Endodermal cell (in vitro differentiated cells): ENCODE results near the gene IFI27. TPM values are rescaled to one million over a fixed set of nuclear protein-coding genes. Genes with fewer than 3 reads are reported as not detected.
A peak's percentile ranks its signal among the peaks of the same experiment; 100 is the strongest.

Experiments used
- DNase-seq: peaks from one replicate; pipeline ENCODE4 v3.0.0-alpha.2; 2017
- H3K27ac ChIP-seq: 2 replicates; pipeline ENCODE4 v1.5.1; 2013; ENCODE audit warnings: mild to moderate bottlenecking, low read depth, low read length, moderate library complexity
- H3K27me3 ChIP-seq: 2 replicates; pipeline ENCODE4 v1.6.1; 2013; ENCODE audit warnings: mild to moderate bottlenecking, low read length, moderate library complexity; ENCODE audit not compliant: insufficient read depth, control insufficient read depth, poor library complexity, severe bottlenecking
- H3K36me3 ChIP-seq: 2 replicates; pipeline ENCODE4 v1.7.0; 2013; ENCODE audit warnings: mild to moderate bottlenecking, low read length, moderate library complexity; ENCODE audit not compliant: control insufficient read depth, insufficient read depth
- H3K4me1 ChIP-seq: one replicate; pipeline ENCODE4 v1.7.0; 2013; ENCODE audit warnings: low read length; ENCODE audit not compliant: control insufficient read depth, insufficient read depth
- H3K4me3 ChIP-seq: 2 replicates; pipeline ENCODE4 v1.5.1; 2013; ENCODE audit warnings: mild to moderate bottlenecking, low read length, moderate library complexity
- H3K9ac ChIP-seq: 2 replicates; pipeline ENCODE4 v1.6.1; 2013; ENCODE audit warnings: mild to moderate bottlenecking, low read length, moderate library complexity; ENCODE audit not compliant: poor library complexity, severe bottlenecking; ENCODE audit errors: extremely low read depth
- H3K9me3 ChIP-seq: 2 replicates; pipeline ENCODE4 v1.6.1; 2013; ENCODE audit warnings: mild to moderate bottlenecking, low read length, moderate library complexity; ENCODE audit not compliant: control insufficient read depth
- H3K27ac Mint-ChIP-seq: 2 replicates; pipeline ENCODE4 v1.8.0; 2020; ENCODE audit warnings: mixed read lengths
- H3K27me3 Mint-ChIP-seq: 2 replicates; pipeline ENCODE4 v1.8.0; 2021; ENCODE audit warnings: mild to moderate bottlenecking, mixed read lengths; ENCODE audit not compliant: insufficient read depth
- H3K36me3 Mint-ChIP-seq: 2 replicates; pipeline ENCODE4 v1.8.0; 2020; ENCODE audit warnings: low read depth, mixed read lengths
- H3K4me1 Mint-ChIP-seq: 2 replicates; pipeline ENCODE4 v1.8.0; 2020; ENCODE audit warnings: mixed read lengths
- H3K4me3 Mint-ChIP-seq: 2 replicates; pipeline ENCODE4 v1.8.0; 2020; ENCODE audit warnings: mild to moderate bottlenecking, moderate library complexity, mixed read lengths
- H3K9me3 Mint-ChIP-seq: 2 replicates; pipeline ENCODE4 v1.8.0; 2020; ENCODE audit warnings: mild to moderate bottlenecking, mixed read lengths
- CTCF ChIP-seq: fragments of 200-600 bp; sonication (generic); conservative IDR thresholded peaks from 2 replicates; pipeline ENCODE4 v1.5.0; 2021; ENCODE audit warnings: antibody characterized with exemption, mild to moderate bottlenecking
- WGBS, 2 experiments: methylation state at CpG; one replicate each; pipeline versions ENCODE4 v1.1.5 to v1.1.7; 2013; ENCODE audit warnings: missing lambda C conversion rate in 2 of 2, mixed read lengths in 1 of 2; ENCODE audit not compliant: insufficient coverage in 1 of 2, insufficient read length in 1 of 2; 5-methylcytosine and 5-hydroxymethylcytosine counted together
- total RNA-seq, 2 donors: library from RNA; stranded (reverse); fragmentation: NEBNext Ultra II Directional in 1 of 2; extraction: Animal tissue kit (Norgen Biotek cat#: 25700) in 1 of 2; gene quantifications; 2 replicates in 1 of 2; 3 replicates in 1 of 2; pipeline ENCODE4 v1.2.1, GENCODE V29; 2021

The IFI27 gene
- total RNA-seq, 2 donors from 2014 or later, result 1.9 to 9.0 TPM

- Mint-ChIP-seq H3K4me1 (peaks cover 9% of the 10 kb centered on the region), H3K27ac (no peak overlapping the region), H3K4me3 (no peak overlapping the region), H3K36me3 (no peaks in the 10 kb centered on the region), H3K9me3 (no peaks in the 10 kb centered on the region), H3K27me3 (peaks cover 12% of the 10 kb centered on the region)
- no peaks in the 10 kb centered on the region for H3K27me3 ChIP-seq
- TF ChIP-seq CTCF, result no peak
- no peaks in the 10 kb centered on the region for H3K9me3 ChIP-seq
- no peak overlapping the region for H3K9ac ChIP-seq
- 80 to 92% methylated on average over 1 to 5 of the region's 5 CpGs for WGBS, 2 experiments
- H3K36me3 ChIP-seq, result no peaks in the 10 kb centered on the region
- no peaks in the 10 kb centered on the region for H3K4me1 ChIP-seq
- no peak for DNase-seq
- no peak overlapping the region for H3K4me3 ChIP-seq
- H3K27ac ChIP-seq, result no peak overlapping the region
Measured at GRCh38 chr14:94162466-94162865, 51.9 kb downstream of the IFI27 start.

- Histone ChIP-seq H3K27me3 (no peaks in the 10 kb centered on the region), H3K27ac (no peak overlapping the region), H3K4me3 (no peak overlapping the region), H3K9me3 (peaks cover 2% of the 10 kb centered on the region), H3K36me3 (no peaks in the 10 kb centered on the region), H3K9ac (no peak overlapping the region), H3K4me1 (no peaks in the 10 kb centered on the region)
- H3K4me1 Mint-ChIP-seq, result peaks cover 9% of the 10 kb centered on the region
- no peak overlapping the region for H3K27ac Mint-ChIP-seq
- peaks cover 9% of the 10 kb centered on the region for H3K27me3 Mint-ChIP-seq
- H3K4me3 Mint-ChIP-seq, result no peak overlapping the region
- DNase-seq, result peak; percentile 57
- TF ChIP-seq CTCF, result no peak
- no peaks in the 10 kb centered on the region for H3K9me3 Mint-ChIP-seq
- WGBS, 2 experiments, result 62 to 69% methylated on average over 5 of the region's 5 CpGs
- H3K36me3 Mint-ChIP-seq, result no peaks in the 10 kb centered on the region
Measured at GRCh38 chr14:94163796-94164195, 53.3 kb downstream of the IFI27 start.

GRCh38 chr14:94164685-94165431, 54.3 kb downstream of the IFI27 start:
- peak; percentile 68 for DNase-seq
- H3K9ac ChIP-seq, result no peak overlapping the region
- H3K27ac ChIP-seq, result no peak overlapping the region

More at GRCh38 chr14:94164685-94165431, 54.3 kb downstream of the IFI27 start:
- peaks cover 5% of the 10 kb centered on the region for H3K9me3 ChIP-seq
- H3K4me3 ChIP-seq, result no peak overlapping the region
- peak overlapping the region; percentile 1 for H3K4me3 Mint-ChIP-seq
- no peaks in the 10 kb centered on the region for H3K27me3 ChIP-seq
- no peaks in the 10 kb centered on the region for H3K4me1 ChIP-seq
- H3K9me3 Mint-ChIP-seq, result no peaks in the 10 kb centered on the region
- 53 to 70% methylated on average over 9 to 26 of the region's 26 CpGs for WGBS, 2 experiments
- no peak for TF ChIP-seq CTCF
- H3K27ac Mint-ChIP-seq, result no peak overlapping the region
- peaks cover 9% of the 10 kb centered on the region for H3K4me1 Mint-ChIP-seq
- no peaks in the 10 kb centered on the region for H3K36me3 ChIP-seq
- H3K27me3 Mint-ChIP-seq, result peaks cover 9% of the 10 kb centered on the region
- no peaks in the 10 kb centered on the region for H3K36me3 Mint-ChIP-seq
